Bronchial epithelial cell (primary cell): ENCODE data around the gene FBRS. TPM values are rescaled to one million over a fixed set of nuclear protein-coding genes. Genes with fewer than 3 reads are reported as not detected.
"Not testable (repeated sequence)": the region's sequence is repeated elsewhere in the genome, so short reads cannot be mapped to it uniquely, and the experiment has no call there.

Experiments used
- DNase-seq: peaks from one replicate; pipeline ENCODE4 v3.0.0-alpha.2; 2010; ENCODE audit warnings: low read depth
- FAIRE-seq: peaks from 2 replicates; lab custom pipeline; 2011; peaks lifted over from hg19 to GRCh38; lab: Jason Lieb, UNC
- H3K27me3 ChIP-seq: 2 replicates; pipeline ENCODE4 v1.5.1; 2011; ENCODE audit warnings: low read length; ENCODE audit not compliant: control insufficient read depth, insufficient read depth
- H3K36me3 ChIP-seq: 2 replicates; pipeline ENCODE4 v1.5.1; 2011; ENCODE audit warnings: low read length; ENCODE audit not compliant: control insufficient read depth, insufficient read depth
- H3K4me3 ChIP-seq: 2 replicates; pipeline ENCODE4 v1.5.1; 2011; ENCODE audit warnings: mild to moderate bottlenecking, low read depth, low read length, control low read depth
- CTCF ChIP-seq: IDR thresholded peaks from 2 replicates; pipeline ENCODE4 v1.5.1; 2011; ENCODE audit warnings: mild to moderate bottlenecking, moderate library complexity, low read length, control low read depth, inconsistent platforms; ENCODE audit not compliant: insufficient read depth, severe bottlenecking
- total RNA-seq: library from RNA; depleted of rRNA; stranded (reverse); fragments of >200 nt; gene quantifications from 2 replicates; pipeline ENCODE4 v1.2.1, GENCODE V29; 2014

Gene FBRS
- total RNA-seq, 1 donor from 2014 or later = 7.9 TPM

GRCh38 chr16:30680326-30680725 lies 22.1 kb downstream of the FBRS start:
- H3K36me3 ChIP-seq = no peaks in the 10 kb centered on the region
- H3K27me3 ChIP-seq = no peaks in the 10 kb centered on the region
- H3K4me3 ChIP-seq = no peak overlapping the region
- DNase-seq (no peak), FAIRE-seq (no peak)
- no peak for TF ChIP-seq CTCF

GRCh38 chr16:30688701-30689100 lies 30.5 kb downstream of the FBRS start:
- H3K27me3 ChIP-seq = no peaks in the 10 kb centered on the region
- no peak overlapping the region for H3K4me3 ChIP-seq
- DNase-seq (no peak), FAIRE-seq (no peak)
- TF ChIP-seq CTCF = no peak
- H3K36me3 ChIP-seq = no peaks in the 10 kb centered on the region

- H3K4me3 ChIP-seq = no peak overlapping the region
- FAIRE-seq (no peak), DNase-seq (no peak)
- H3K27me3 ChIP-seq = no peaks in the 10 kb centered on the region
- H3K36me3 ChIP-seq = no peaks in the 10 kb centered on the region
- no peak for TF ChIP-seq CTCF
These were observed 33.7 kb downstream of the FBRS start for GRCh38 chr16:30691907-30692306.

GRCh38 chr16:30692396-30693064 lies 34.3 kb downstream of the FBRS start:
- FAIRE-seq = no peak
- no peak overlapping the region for H3K4me3 ChIP-seq
- H3K36me3 ChIP-seq = no peaks in the 10 kb centered on the region
- no peak for TF ChIP-seq CTCF
- no peak for DNase-seq
- no peaks in the 10 kb centered on the region for H3K27me3 ChIP-seq

- no peak for TF ChIP-seq CTCF
- H3K27me3 ChIP-seq = no peaks in the 10 kb centered on the region
- FAIRE-seq = no peak
These were observed 36.9 kb downstream of the FBRS start for GRCh38 chr16:30694926-30695693.

GRCh38 chr16:30696646-30697045 lies 38.4 kb downstream of the FBRS start:
- H3K36me3 ChIP-seq, H3K4me3 ChIP-seq, FAIRE-seq, DNase-seq, H3K27me3 ChIP-seq: not testable (repeated sequence)

More at GRCh38 chr16:30694926-30695693, 36.9 kb downstream of the FBRS start:
- DNase-seq = no peak
- Histone ChIP-seq H3K4me3 (no peak overlapping the region), H3K36me3 (no peaks in the 10 kb centered on the region)
